Gastroesophageal sphincter (tissue), 3 donors: ENCODE data around the gene PDZD4.

ENCODE experiments used
- EP300 ChIP-seq: sonication (generic); formaldehyde crosslinking; IDR thresholded peaks from one replicate; pipeline ENCODE4 v1.6.1; 2017; ENCODE audit warnings: antibody characterized with exemption, mild to moderate bottlenecking
- POLR2A ChIP-seq, 2 donors: fragments of 450-650 bp; IDR thresholded peaks; one replicate each; pipeline ENCODE4 v1.6.1; 2017; ENCODE audit warnings: antibody characterized with exemption in 2 of 2, mild to moderate bottlenecking in 2 of 2, moderate library complexity in 1 of 2
- TF ChIP-seq, protein P1 (sequence below), 4 experiments: fragments of 200-600 bp in 2 of 4; fragments of 450-650 bp in 2 of 4; sonication (generic) in 1 of 4; IDR thresholded peaks; one replicate each; pipeline ENCODE4 v1.5.1; 2017 to 2019; ENCODE audit warnings: antibody characterized with exemption in 4 of 4, mild to moderate bottlenecking in 2 of 4, moderate library complexity in 2 of 4

DNA sequence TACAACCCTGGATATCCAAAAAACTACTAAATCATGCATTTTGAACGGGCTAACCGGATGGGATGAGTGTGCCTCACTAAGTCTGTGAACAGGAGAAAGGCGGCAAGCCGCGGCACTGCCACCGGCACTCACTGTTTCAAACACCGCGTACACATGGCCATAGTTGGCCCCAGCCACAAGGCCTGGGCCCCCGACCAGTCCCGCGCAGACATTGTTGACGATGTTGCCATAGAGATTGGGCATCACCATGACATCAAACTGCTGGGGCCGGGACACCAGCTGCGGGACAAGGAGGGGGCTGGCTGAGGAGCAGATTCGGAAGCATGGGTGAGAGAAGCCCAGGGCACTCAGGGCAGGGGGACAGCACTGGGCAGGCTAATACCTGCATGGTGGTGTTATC, 43.7 kb downstream of the PDZD4 start:
- TF ChIP-seq, protein P1, sequence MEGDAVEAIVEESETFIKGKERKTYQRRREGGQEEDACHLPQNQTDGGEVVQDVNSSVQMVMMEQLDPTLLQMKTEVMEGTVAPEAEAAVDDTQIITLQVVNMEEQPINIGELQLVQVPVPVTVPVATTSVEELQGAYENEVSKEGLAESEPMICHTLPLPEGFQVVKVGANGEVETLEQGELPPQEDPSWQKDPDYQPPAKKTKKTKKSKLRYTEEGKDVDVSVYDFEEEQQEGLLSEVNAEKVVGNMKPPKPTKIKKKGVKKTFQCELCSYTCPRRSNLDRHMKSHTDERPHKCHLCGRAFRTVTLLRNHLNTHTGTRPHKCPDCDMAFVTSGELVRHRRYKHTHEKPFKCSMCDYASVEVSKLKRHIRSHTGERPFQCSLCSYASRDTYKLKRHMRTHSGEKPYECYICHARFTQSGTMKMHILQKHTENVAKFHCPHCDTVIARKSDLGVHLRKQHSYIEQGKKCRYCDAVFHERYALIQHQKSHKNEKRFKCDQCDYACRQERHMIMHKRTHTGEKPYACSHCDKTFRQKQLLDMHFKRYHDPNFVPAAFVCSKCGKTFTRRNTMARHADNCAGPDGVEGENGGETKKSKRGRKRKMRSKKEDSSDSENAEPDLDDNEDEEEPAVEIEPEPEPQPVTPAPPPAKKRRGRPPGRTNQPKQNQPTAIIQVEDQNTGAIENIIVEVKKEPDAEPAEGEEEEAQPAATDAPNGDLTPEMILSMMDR (IDR thresholded peaks at IDR 0.05), result no peak
- no peak for TF ChIP-seq POLR2A (IDR thresholded peaks at IDR 0.05)
- TF ChIP-seq EP300, result no peak
